GM19395 (cell line): Measurements from ENCODE around the gene CCDC197.

Source experiments
- ATAC-seq: cut with Tn5 transposase; IDR thresholded peaks from one replicate; pipeline ENCODE4 v1.9.1; 2021; ENCODE audit warnings: mild to moderate bottlenecking, moderate library complexity; ENCODE audit not compliant: unreplicated experiment

Gene CCDC197

GRCh38 chr14:93960774-93961438, 36.2 kb upstream of the CCDC197 start:
- ATAC-seq: no peak

GRCh38 chr14:93961620-93962019, 35.5 kb upstream of the CCDC197 start:
- ATAC-seq: no peak

- peak; percentile 58 for ATAC-seq
These were observed 34.1 kb upstream of the CCDC197 start for GRCh38 chr14:93962701-93963601.

- ATAC-seq: no peak
These were observed 33.4 kb upstream of the CCDC197 start for GRCh38 chr14:93963692-93964091.

- ATAC-seq: no peak
These were observed 32.8 kb upstream of the CCDC197 start for GRCh38 chr14:93964281-93964680.

GRCh38 chr14:93964820-93965286, 32.2 kb upstream of the CCDC197 start:
- no peak for ATAC-seq

GRCh38 chr14:93965287-93965821, 31.7 kb upstream of the CCDC197 start:
- no peak for ATAC-seq

- no peak for ATAC-seq
These were observed 31.1 kb upstream of the CCDC197 start for GRCh38 chr14:93965946-93966474.

- ATAC-seq: peak; percentile 44
These were observed 29.4 kb upstream of the CCDC197 start for GRCh38 chr14:93967637-93968250.

GRCh38 chr14:93969082-93969828, 27.8 kb upstream of the CCDC197 start:
- ATAC-seq: peak; percentile 20

- peak; percentile 31 for ATAC-seq
These were observed 26.5 kb upstream of the CCDC197 start for GRCh38 chr14:93970585-93970964.

- ATAC-seq: peak; percentile 40
These were observed 26.0 kb upstream of the CCDC197 start for GRCh38 chr14:93970965-93971634.

GRCh38 chr14:93971635-93972027, 25.5 kb upstream of the CCDC197 start:
- ATAC-seq: no peak

GRCh38 chr14:93972618-93973205, 24.4 kb upstream of the CCDC197 start:
- no peak for ATAC-seq

- ATAC-seq: no peak
These were observed 23.5 kb upstream of the CCDC197 start for GRCh38 chr14:93973607-93974006.

GRCh38 chr14:93974299-93974698, 22.8 kb upstream of the CCDC197 start:
- no peak for ATAC-seq

- no peak for ATAC-seq
These were observed 22.3 kb upstream of the CCDC197 start for GRCh38 chr14:93974833-93975232.

- peak; percentile 60 for ATAC-seq
These were observed 21.2 kb upstream of the CCDC197 start for GRCh38 chr14:93975791-93976476.
